ENCODE results near the gene XKR3. TPM values are rescaled to one million over a fixed set of nuclear protein-coding genes. Genes with fewer than 3 reads are reported as not detected.

Gene XKR3
- total and polyA plus RNA-seq, 3 donors from 2014 or later, result 4.1 to 12.0 (median 4.9) TPM

DNA sequence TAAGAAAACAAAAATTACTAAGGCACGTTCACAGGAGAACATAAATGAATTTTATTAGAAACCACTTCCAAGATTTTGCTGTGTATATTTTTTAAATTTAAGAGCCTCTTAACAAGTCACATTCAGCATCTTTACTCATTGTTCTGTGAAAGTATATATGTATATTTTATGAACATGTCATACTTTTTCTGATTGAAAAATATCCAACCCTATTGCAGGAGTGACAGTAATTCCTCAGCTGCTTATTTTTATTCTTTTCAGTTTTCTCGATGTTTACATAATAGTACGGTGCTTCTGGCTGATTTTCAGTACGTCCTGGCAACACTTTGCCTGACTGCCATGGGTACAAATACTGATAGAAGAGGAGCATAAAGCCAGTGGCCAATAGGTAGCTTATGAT lies 41.8 kb downstream of the XKR3 start:
- DNase-seq, result no peak
- 58 to 74% methylated on average over 4 of the region's 4 CpGs for WGBS, 2 donors
- no peaks in the 10 kb centered on the region for H3K4me1 ChIP-seq

DNA sequence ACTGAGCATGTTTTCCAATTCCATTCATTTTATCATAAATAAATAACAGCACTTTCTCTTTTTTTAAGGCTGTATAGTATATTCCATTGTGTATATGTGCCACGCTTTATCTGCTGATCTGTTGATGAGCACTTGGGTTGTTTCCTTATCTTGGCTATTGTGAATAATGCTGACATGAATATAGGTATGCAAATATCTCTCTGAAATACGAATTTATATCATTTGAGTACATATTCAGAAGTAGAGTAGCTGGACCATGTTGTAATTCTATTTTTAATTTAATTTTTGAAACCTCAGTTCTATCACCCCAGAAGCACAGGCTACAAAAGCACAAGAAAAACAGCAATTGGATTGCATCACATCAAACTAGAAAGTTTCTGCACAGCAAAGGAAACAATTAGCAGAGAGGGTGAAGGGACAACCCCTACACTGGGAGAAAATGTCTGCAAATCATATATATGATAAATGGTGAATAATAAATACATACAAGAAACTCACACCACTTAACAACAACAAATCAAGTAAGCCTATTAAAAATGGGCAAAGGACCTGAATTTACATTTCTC lies 43.4 kb downstream of the XKR3 start:
- intact Hi-C loops (cut with DNase I; ENCODE audit: low total_unique reads), result no loop called here
- Histone ChIP-seq H3K27me3 (no peaks in the 10 kb centered on the region), H3K9me3 (no peaks in the 10 kb centered on the region), H3K27ac (no peak overlapping the region), H3K36me3 (ENCODE audit: low read depth, missing control alignments) (no peaks in the 10 kb centered on the region), H3K4me1 (no peaks in the 10 kb centered on the region), H3K4me3 (no peak overlapping the region)
- 63 to 65% methylated on average over 2 of the region's 2 CpGs for WGBS, 2 donors
- no peak for TF ChIP-seq POLR2A (IDR thresholded peaks at IDR 0.05)
- TF ChIP-seq, protein P1, sequence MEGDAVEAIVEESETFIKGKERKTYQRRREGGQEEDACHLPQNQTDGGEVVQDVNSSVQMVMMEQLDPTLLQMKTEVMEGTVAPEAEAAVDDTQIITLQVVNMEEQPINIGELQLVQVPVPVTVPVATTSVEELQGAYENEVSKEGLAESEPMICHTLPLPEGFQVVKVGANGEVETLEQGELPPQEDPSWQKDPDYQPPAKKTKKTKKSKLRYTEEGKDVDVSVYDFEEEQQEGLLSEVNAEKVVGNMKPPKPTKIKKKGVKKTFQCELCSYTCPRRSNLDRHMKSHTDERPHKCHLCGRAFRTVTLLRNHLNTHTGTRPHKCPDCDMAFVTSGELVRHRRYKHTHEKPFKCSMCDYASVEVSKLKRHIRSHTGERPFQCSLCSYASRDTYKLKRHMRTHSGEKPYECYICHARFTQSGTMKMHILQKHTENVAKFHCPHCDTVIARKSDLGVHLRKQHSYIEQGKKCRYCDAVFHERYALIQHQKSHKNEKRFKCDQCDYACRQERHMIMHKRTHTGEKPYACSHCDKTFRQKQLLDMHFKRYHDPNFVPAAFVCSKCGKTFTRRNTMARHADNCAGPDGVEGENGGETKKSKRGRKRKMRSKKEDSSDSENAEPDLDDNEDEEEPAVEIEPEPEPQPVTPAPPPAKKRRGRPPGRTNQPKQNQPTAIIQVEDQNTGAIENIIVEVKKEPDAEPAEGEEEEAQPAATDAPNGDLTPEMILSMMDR (IDR thresholded peaks at IDR 0.05), result no peak
- DNase-seq, result no peak

More for the DNA sequence above, 41.8 kb downstream of the XKR3 start:
- H3K9me3 ChIP-seq, result no peaks in the 10 kb centered on the region
- intact Hi-C loops (cut with DNase I; ENCODE audit: low total_unique reads), result no loop called here
- no peak overlapping the region for H3K4me3 ChIP-seq
- TF ChIP-seq, protein P1 (IDR thresholded peaks at IDR 0.05), result no peak
- TF ChIP-seq POLR2A (IDR thresholded peaks at IDR 0.05), result no peak
- H3K36me3 ChIP-seq (ENCODE audit: low read depth, missing control alignments), result no peaks in the 10 kb centered on the region
- H3K27me3 ChIP-seq, result no peaks in the 10 kb centered on the region
- no peak overlapping the region for H3K27ac ChIP-seq

DNA sequence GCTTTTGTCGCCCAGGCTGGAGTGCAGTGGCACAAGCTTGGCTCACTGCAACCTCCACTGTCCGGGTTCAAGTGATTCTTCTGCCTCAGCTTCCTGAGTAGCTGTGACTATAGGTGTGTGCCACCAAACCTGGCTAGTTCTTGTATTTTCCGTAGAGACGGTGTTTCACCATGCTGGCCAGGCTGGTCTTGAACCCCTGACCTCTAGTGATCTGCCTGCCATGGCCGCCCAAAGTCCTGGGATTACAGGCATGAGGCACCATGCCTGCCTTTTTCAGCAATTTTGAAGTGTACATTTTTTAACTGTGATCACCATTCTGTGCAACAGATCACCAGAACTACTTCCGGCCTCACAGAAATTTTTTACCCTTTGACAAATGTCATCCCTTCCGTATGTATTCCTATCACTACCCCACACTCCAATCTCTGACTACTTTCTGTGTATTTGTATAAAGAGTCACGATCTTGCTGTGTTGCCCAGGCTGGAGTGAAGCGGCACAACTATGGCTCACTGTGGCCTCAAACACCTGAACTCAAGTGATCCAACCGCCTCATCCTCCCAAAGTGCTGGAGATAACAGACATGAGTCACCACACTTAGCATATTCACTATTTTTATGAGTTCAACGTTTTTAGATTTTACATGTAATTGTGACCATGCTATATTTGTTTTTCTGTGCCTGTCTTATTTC lies 44.0 kb downstream of the XKR3 start:
- H3K36me3 ChIP-seq (ENCODE audit: low read depth, missing control alignments), result no peaks in the 10 kb centered on the region
- H3K9me3 ChIP-seq, result no peaks in the 10 kb centered on the region
- TF ChIP-seq POLR2A (IDR thresholded peaks at IDR 0.05), result no peak
- TF ChIP-seq, protein P1 (IDR thresholded peaks at IDR 0.05), result no peak
- H3K27me3 ChIP-seq, result no peaks in the 10 kb centered on the region
- no peaks in the 10 kb centered on the region for H3K4me1 ChIP-seq
- H3K4me3 ChIP-seq, result no peak overlapping the region
- 78 to 84% methylated on average over 11 of the region's 11 CpGs for WGBS, 2 donors
- no peak overlapping the region for H3K27ac ChIP-seq
- intact Hi-C loops (cut with DNase I; ENCODE audit: low total_unique reads), result no loop called here
- DNase-seq, result no peak

DNA sequence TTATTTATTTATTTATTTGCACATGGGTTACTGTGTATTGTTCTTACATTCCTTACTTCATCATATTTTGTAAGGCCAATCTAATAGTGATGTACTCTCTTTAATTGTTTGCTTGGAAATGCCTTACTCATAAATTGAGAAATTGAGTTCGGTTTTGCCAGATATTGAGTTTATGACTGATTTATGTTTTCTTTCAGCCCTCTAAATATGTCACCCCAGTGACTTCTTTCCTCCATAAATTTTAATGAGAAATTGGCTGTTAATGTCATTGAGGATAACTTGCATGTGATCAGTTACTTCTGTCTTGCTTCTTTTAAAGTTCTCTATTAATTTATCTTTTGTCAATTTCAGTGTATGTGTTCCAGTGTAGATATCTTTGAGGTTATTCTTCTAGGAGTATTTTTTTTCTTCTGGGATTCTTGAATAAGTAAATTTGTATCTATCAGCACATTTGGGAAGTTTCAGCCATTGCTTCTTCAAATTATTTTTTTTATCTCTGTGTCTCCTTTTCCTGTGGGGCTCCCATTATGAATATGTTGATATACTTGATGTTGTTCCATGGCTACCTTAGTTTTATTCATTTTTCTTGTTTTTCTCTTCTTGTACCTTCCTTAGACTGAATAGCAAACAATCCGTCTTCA lies 47.8 kb downstream of the XKR3 start:
- Histone ChIP-seq H3K9me3 (no peaks in the 10 kb centered on the region), H3K4me3 (no peak overlapping the region), H3K4me1 (no peaks in the 10 kb centered on the region), H3K27me3 (no peaks in the 10 kb centered on the region), H3K27ac (no peak overlapping the region), H3K36me3 (ENCODE audit: low read depth, missing control alignments) (no peaks in the 10 kb centered on the region)
- intact Hi-C loops (cut with DNase I; ENCODE audit: low total_unique reads), result no loop called here
- DNase-seq, result no peak
- TF ChIP-seq, protein P1 (IDR thresholded peaks at IDR 0.05), result no peak
- TF ChIP-seq POLR2A (IDR thresholded peaks at IDR 0.05), result no peak
- WGBS, 2 donors, result 69 to 79% methylated on average over 2 of the region's 2 CpGs
